Measurements from ENCODE around the gene BDKRB1.

DNA sequence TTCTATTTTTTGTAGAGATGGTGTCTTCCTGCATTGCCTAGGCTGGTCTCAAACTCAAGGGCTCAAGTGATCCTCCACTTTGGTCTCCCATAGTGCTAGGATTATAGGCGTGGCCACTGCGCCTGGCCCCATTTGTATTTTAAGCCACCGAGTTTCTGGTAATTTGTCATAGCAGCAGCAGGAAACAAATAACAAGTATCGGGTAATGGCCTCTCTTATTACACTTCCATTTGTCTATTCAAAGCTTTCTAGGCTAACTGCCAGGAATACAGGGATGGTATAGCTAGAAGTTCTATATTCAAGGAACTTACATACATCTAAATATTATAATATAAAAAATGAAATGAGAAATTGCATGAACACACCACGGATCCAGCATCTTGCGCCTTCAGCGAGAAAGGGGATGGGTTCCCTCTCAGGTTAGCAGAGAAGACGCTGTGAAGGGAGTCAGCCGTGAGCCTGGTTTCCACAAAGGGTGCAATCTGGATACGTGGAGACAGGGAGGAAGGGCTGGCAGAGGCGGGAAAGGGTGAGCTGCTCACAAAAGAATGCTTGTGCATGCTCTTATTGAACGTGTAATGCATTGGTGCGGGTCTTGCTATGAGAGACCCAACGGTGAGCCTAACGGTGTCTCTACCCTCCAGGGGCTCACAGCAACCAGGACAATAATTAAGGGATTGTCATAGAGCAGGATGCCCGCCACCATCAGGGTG is 9.5 kb downstream of the BDKRB1 start:
- TF ChIP-seq, protein P1, sequence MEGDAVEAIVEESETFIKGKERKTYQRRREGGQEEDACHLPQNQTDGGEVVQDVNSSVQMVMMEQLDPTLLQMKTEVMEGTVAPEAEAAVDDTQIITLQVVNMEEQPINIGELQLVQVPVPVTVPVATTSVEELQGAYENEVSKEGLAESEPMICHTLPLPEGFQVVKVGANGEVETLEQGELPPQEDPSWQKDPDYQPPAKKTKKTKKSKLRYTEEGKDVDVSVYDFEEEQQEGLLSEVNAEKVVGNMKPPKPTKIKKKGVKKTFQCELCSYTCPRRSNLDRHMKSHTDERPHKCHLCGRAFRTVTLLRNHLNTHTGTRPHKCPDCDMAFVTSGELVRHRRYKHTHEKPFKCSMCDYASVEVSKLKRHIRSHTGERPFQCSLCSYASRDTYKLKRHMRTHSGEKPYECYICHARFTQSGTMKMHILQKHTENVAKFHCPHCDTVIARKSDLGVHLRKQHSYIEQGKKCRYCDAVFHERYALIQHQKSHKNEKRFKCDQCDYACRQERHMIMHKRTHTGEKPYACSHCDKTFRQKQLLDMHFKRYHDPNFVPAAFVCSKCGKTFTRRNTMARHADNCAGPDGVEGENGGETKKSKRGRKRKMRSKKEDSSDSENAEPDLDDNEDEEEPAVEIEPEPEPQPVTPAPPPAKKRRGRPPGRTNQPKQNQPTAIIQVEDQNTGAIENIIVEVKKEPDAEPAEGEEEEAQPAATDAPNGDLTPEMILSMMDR (IDR thresholded peaks at IDR 0.05 in 2 of 3, conservative IDR thresholded peaks at IDR 0.05 in 1 of 3; ENCODE audit: insufficient read depth in 2 of 3, low read depth in 1 of 3, low read length in 3 of 3), result no peak
- TF ChIP-seq BDP1 (IDR thresholded peaks at IDR 0.05; ENCODE audit: insufficient read depth, insufficient read length) (no peak), ZBED1 (IDR thresholded peaks at IDR 0.05) (no peak), CBX3 (IDR thresholded peaks at IDR 0.05; ENCODE audit: borderline replicate concordance in 1 of 2, low read length in 2 of 2) (no peak), TAF15 (IDR thresholded peaks at IDR 0.05; ENCODE audit: low read depth, low read length) (no peak), POLR2A (conservative IDR thresholded peaks at IDR 0.05) (no peak), ZNF274 (IDR thresholded peaks at IDR 0.05; ENCODE audit: borderline replicate concordance, low read depth, low read length) (no peak), MXI1 (IDR thresholded peaks at IDR 0.05; ENCODE audit: low read depth, low read length) (no peak), HMG20B (CRISPR knock-in tag; IDR thresholded peaks at IDR 0.05) (no peak), SETDB1 (IDR thresholded peaks at IDR 0.05; ENCODE audit: low read length) (no peak), GATAD2A (IDR thresholded peaks at IDR 0.05) (no peak)
